G401.6 (cell line): ENCODE results near the gene SLC17A4.

Source experiments
- FAIRE-seq: peaks from 2 replicates; lab custom pipeline; 2012; peaks lifted over from hg19 to GRCh38; lab: Jason Lieb, UNC

Gene SLC17A4

GRCh38 chr6:25750906-25751305 lies 3.6 kb upstream of the SLC17A4 start:
- FAIRE-seq, result no peak

- FAIRE-seq, result no peak
Observed at GRCh38 chr6:25753079-25753478, 1.5 kb upstream of the SLC17A4 start.

GRCh38 chr6:25755483-25755882 lies 941 bp downstream of the SLC17A4 start:
- no peak for FAIRE-seq

GRCh38 chr6:25756382-25757363 lies 2.1 kb downstream of the SLC17A4 start:
- FAIRE-seq, result no peak

GRCh38 chr6:25757936-25758642 lies 3.5 kb downstream of the SLC17A4 start:
- no peak for FAIRE-seq

- FAIRE-seq, result no peak
Observed at GRCh38 chr6:25764611-25765010, 10.1 kb downstream of the SLC17A4 start.

GRCh38 chr6:25768566-25768965 lies 14.0 kb downstream of the SLC17A4 start:
- FAIRE-seq, result no peak

- FAIRE-seq, result no peak
Observed at GRCh38 chr6:25769983-25770382, 15.4 kb downstream of the SLC17A4 start.

- FAIRE-seq, result no peak
Observed at GRCh38 chr6:25774120-25774715, 19.7 kb downstream of the SLC17A4 start.

- FAIRE-seq, result no peak
Observed at GRCh38 chr6:25777031-25777430, 22.5 kb downstream of the SLC17A4 start.

- FAIRE-seq, result no peak
Observed at GRCh38 chr6:25777856-25778649, 23.5 kb downstream of the SLC17A4 start.

- no peak for FAIRE-seq
Observed at GRCh38 chr6:25781134-25781533, 26.6 kb downstream of the SLC17A4 start.

GRCh38 chr6:25787428-25787827 lies 32.9 kb downstream of the SLC17A4 start:
- no peak for FAIRE-seq

- FAIRE-seq, result no peak
Observed at GRCh38 chr6:25788305-25788922, 33.9 kb downstream of the SLC17A4 start.

GRCh38 chr6:25789475-25789874 lies 34.9 kb downstream of the SLC17A4 start:
- no peak for FAIRE-seq

GRCh38 chr6:25792016-25792415 lies 37.5 kb downstream of the SLC17A4 start:
- no peak for FAIRE-seq

GRCh38 chr6:25793970-25794369 lies 39.4 kb downstream of the SLC17A4 start:
- FAIRE-seq, result no peak

- no peak for FAIRE-seq
Observed at GRCh38 chr6:25794784-25795183, 40.2 kb downstream of the SLC17A4 start.

- FAIRE-seq, result no peak
Observed at GRCh38 chr6:25801436-25801835, 46.9 kb downstream of the SLC17A4 start.

- no peak for FAIRE-seq
Observed at GRCh38 chr6:25804804-25805203, 50.3 kb downstream of the SLC17A4 start.

GRCh38 chr6:25815194-25815593 lies 60.7 kb downstream of the SLC17A4 start:
- no peak for FAIRE-seq

GRCh38 chr6:25816252-25816651 lies 61.7 kb downstream of the SLC17A4 start:
- no peak for FAIRE-seq
